Measurements from ENCODE around the gene SLC38A5. TPM values are rescaled to one million over a fixed set of nuclear protein-coding genes. Genes with fewer than 3 reads are reported as not detected.

The SLC38A5 gene
- total RNA-seq, 1 donor from 2014 or later = 15.9 TPM

GRCh38 chrX:48473704-48473990, 3.6 kb upstream of the SLC38A5 start:
- no peaks in the 10 kb centered on the region for H3K9me3 ChIP-seq
- H3K27ac ChIP-seq = no peak overlapping the region
- no peaks in the 10 kb centered on the region for H3K27me3 ChIP-seq (ENCODE audit: low read depth)
- peaks cover 4% of the 10 kb centered on the region for H3K4me1 ChIP-seq
- ATAC-seq (no peak), DNase-seq (no peak)
- TF ChIP-seq CTCF (IDR thresholded peaks at IDR 0.05) = no peak
- H3K4me3 ChIP-seq = no peak overlapping the region
- H3K36me3 ChIP-seq = no peaks in the 10 kb centered on the region
- intact Hi-C loops (cut with DNase I) = no loop called here

- H3K27ac ChIP-seq = no peak overlapping the region
- intact Hi-C loops (cut with DNase I) = no loop called here
These were observed 3.0 kb upstream of the SLC38A5 start for GRCh38 chrX:48472851-48473703.

GRCh38 chrX:48472225-48472624, 2.2 kb upstream of the SLC38A5 start:
- no peak for TF ChIP-seq CTCF (IDR thresholded peaks at IDR 0.05)

More at GRCh38 chrX:48472851-48473703, 3.0 kb upstream of the SLC38A5 start:
- H3K36me3 ChIP-seq = no peaks in the 10 kb centered on the region
- no peaks in the 10 kb centered on the region for H3K27me3 ChIP-seq (ENCODE audit: low read depth)
- H3K4me1 ChIP-seq = peaks cover 4% of the 10 kb centered on the region
- H3K4me3 ChIP-seq = no peak overlapping the region
- TF ChIP-seq CTCF (IDR thresholded peaks at IDR 0.05) = no peak
- no peaks in the 10 kb centered on the region for H3K9me3 ChIP-seq
- ATAC-seq (no peak), DNase-seq (no peak)

GRCh38 chrX:48471504-48471903, 1.4 kb upstream of the SLC38A5 start:
- intact Hi-C loops (cut with DNase I) = no loop called here
- Histone ChIP-seq H3K4me1 (no peaks in the 10 kb centered on the region), H3K9me3 (no peaks in the 10 kb centered on the region), H3K27me3 (ENCODE audit: low read depth) (no peaks in the 10 kb centered on the region), H3K4me3 (no peak overlapping the region), H3K27ac (no peak overlapping the region), H3K36me3 (no peaks in the 10 kb centered on the region)
- no peak for ATAC-seq
- DNase-seq = no peak
- TF ChIP-seq CTCF (IDR thresholded peaks at IDR 0.05) = no peak

More at GRCh38 chrX:48472225-48472624, 2.2 kb upstream of the SLC38A5 start:
- ATAC-seq (no peak), DNase-seq (no peak)
- Histone ChIP-seq H3K9me3 (no peaks in the 10 kb centered on the region), H3K36me3 (no peaks in the 10 kb centered on the region), H3K4me3 (no peak overlapping the region), H3K27ac (no peak overlapping the region), H3K4me1 (peaks cover 3% of the 10 kb centered on the region), H3K27me3 (ENCODE audit: low read depth) (no peaks in the 10 kb centered on the region)
- intact Hi-C loops (cut with DNase I) = no loop called here

- ATAC-seq (no peak), DNase-seq (no peak)
- TF ChIP-seq CTCF (IDR thresholded peaks at IDR 0.05) = no peak
- Histone ChIP-seq H3K36me3 (no peaks in the 10 kb centered on the region), H3K4me1 (no peaks in the 10 kb centered on the region), H3K9me3 (no peaks in the 10 kb centered on the region), H3K27me3 (ENCODE audit: low read depth) (no peaks in the 10 kb centered on the region), H3K4me3 (no peak overlapping the region), H3K27ac (no peak overlapping the region)
- intact Hi-C loops (cut with DNase I) = no loop called here
These were observed 716 bp upstream of the SLC38A5 start for GRCh38 chrX:48470833-48471118.
